ENCODE data around the gene PDZD8.

- TF ChIP-seq, protein P1, sequence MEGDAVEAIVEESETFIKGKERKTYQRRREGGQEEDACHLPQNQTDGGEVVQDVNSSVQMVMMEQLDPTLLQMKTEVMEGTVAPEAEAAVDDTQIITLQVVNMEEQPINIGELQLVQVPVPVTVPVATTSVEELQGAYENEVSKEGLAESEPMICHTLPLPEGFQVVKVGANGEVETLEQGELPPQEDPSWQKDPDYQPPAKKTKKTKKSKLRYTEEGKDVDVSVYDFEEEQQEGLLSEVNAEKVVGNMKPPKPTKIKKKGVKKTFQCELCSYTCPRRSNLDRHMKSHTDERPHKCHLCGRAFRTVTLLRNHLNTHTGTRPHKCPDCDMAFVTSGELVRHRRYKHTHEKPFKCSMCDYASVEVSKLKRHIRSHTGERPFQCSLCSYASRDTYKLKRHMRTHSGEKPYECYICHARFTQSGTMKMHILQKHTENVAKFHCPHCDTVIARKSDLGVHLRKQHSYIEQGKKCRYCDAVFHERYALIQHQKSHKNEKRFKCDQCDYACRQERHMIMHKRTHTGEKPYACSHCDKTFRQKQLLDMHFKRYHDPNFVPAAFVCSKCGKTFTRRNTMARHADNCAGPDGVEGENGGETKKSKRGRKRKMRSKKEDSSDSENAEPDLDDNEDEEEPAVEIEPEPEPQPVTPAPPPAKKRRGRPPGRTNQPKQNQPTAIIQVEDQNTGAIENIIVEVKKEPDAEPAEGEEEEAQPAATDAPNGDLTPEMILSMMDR (IDR thresholded peaks at IDR 0.05): no peak
- TF ChIP-seq POLR2A (IDR thresholded peaks at IDR 0.05) (no peak), EP300 (IDR thresholded peaks at IDR 0.05) (no peak), POLR2AphosphoS5 (IDR thresholded peaks at IDR 0.05) (no peak)
Observed at GRCh38 chr10:117322260-117322659, 53.0 kb downstream of the PDZD8 start.
